ENCODE data around the gene NRG2.

Gene NRG2

GRCh38 chr5:139797335-139797734 lies 245.8 kb downstream of the NRG2 start:
- DNase-seq (ENCODE audit: low read depth in 2 of 2, low spot score in 1 of 2): no peak

Measured in stimulated activated CD8-positive, alpha-beta memory T cell treated with anti-CD3 and anti-CD28 coated beads, Interleukin-4, amount 100 ng/mL, for 1 hour (primary cell).